Choroid plexus epithelial cell (primary cell): ENCODE results near the gene WDR82.

Experiments
- DNase-seq: peaks from one replicate; pipeline ENCODE4 v3.0.0-alpha.2; 2010; ENCODE audit warnings: low read depth
- H3K4me3 ChIP-seq: 2 replicates; pipeline ENCODE4 v1.5.1; 2011; ENCODE audit warnings: low read depth, mild to moderate bottlenecking, control low read depth, low read length, moderate library complexity
- TF ChIP-seq, protein P1 (sequence below): conservative IDR thresholded peaks from 2 replicates; pipeline ENCODE4 v1.5.1; 2011; ENCODE audit warnings: low read depth, mild to moderate bottlenecking, control low read depth, inconsistent platforms, low read length, moderate library complexity

Gene WDR82

GRCh38 chr3:52216585-52217408, 61.7 kb downstream of the WDR82 start:
- TF ChIP-seq, protein P1, sequence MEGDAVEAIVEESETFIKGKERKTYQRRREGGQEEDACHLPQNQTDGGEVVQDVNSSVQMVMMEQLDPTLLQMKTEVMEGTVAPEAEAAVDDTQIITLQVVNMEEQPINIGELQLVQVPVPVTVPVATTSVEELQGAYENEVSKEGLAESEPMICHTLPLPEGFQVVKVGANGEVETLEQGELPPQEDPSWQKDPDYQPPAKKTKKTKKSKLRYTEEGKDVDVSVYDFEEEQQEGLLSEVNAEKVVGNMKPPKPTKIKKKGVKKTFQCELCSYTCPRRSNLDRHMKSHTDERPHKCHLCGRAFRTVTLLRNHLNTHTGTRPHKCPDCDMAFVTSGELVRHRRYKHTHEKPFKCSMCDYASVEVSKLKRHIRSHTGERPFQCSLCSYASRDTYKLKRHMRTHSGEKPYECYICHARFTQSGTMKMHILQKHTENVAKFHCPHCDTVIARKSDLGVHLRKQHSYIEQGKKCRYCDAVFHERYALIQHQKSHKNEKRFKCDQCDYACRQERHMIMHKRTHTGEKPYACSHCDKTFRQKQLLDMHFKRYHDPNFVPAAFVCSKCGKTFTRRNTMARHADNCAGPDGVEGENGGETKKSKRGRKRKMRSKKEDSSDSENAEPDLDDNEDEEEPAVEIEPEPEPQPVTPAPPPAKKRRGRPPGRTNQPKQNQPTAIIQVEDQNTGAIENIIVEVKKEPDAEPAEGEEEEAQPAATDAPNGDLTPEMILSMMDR = no peak
- H3K4me3 ChIP-seq = no peak overlapping the region
- DNase-seq = peak; percentile 61

DNA sequence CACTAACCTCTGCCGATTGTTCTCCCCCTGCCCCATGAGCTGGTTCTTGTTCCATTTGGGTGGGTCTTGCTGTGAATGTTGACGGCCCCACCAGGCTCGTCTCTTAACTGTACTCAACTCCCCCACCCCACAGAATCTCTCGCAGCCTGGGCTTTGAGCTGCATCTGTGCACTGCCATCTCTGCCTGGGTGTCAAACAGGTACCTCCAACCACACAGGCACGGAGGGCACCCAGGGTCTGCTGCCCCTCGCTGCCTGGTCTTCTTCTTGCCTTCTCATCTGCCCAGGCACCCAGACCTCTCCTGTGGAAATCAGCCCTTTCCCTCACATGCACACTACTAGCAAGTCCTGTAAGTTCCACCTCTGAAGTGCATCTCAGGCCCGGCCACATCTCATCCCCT, 63.1 kb downstream of the WDR82 start:
- TF ChIP-seq, protein P1 = no peak
- no peak for DNase-seq
- no peak overlapping the region for H3K4me3 ChIP-seq

GRCh38 chr3:52213901-52214300, 64.5 kb downstream of the WDR82 start:
- TF ChIP-seq, protein P1 = no peak
- DNase-seq = no peak
- no peak overlapping the region for H3K4me3 ChIP-seq

DNA sequence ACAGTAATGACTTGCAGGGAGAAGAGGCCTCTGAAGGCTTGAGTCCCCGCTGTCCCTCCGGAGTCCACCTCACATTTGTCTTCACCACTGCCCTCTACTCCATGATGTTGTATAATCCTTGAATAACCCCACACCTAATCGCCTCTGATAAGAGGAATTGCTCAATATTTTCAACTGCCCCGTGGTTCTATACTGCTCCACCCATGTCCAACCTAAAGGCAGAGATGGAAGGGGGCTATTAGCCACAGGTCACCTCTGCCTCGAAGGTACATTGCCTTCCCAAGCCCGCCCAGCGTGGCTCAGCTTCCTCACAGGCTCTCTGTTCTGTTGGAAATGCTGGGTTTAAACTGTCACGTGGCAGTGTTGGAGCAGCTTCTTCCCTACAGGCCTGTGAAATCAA, 65.4 kb downstream of the WDR82 start:
- TF ChIP-seq, protein P1 = no peak
- H3K4me3 ChIP-seq = no peak overlapping the region
- DNase-seq = no peak

DNA sequence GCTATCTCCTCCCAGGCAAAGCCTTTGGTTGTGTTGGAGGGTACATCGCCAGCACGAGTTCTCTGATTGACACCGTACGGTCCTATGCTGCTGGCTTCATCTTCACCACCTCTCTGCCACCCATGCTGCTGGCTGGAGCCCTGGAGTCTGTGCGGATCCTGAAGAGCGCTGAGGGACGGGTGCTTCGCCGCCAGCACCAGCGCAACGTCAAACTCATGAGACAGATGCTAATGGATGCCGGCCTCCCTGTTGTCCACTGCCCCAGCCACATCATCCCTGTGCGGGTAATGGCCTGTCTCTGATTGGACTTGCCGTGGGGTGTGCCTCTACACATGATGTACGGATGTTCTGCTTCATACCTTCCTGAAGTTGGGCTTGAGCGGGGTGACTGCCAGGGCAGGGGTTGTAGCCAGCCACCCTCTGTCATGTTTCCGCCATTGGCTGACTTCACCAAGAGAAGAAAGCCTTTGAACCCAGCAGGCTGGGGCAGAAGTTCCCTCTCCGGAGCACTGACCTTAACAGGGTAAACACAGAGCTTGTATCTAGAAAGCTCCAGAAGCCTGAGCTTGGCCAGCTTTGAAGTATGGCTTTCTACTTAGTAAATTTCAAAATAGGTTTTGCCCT, 67.1 kb downstream of the WDR82 start:
- TF ChIP-seq, protein P1 = no peak
- no peak overlapping the region for H3K4me3 ChIP-seq
- DNase-seq = no peak

GRCh38 chr3:52210550-52211046, 67.9 kb downstream of the WDR82 start:
- DNase-seq = peak; percentile 76
- no peak overlapping the region for H3K4me3 ChIP-seq
- TF ChIP-seq, protein P1 = no peak
